ENCODE measurements around the gene LNX1.

- no peak for TF ChIP-seq CTCF (IDR thresholded peaks at IDR 0.05)
- TF ChIP-seq POLR2AphosphoS5 (IDR thresholded peaks at IDR 0.05) = no peak
- no peak for TF ChIP-seq POLR2A (IDR thresholded peaks at IDR 0.05)
- TF ChIP-seq EP300 (IDR thresholded peaks at IDR 0.05) = no peak
Observed at GRCh38 chr4:53515076-53515475, 76.2 kb downstream of the LNX1 start.

Measured in suprapubic skin (tissue), 4 donors.